Activated CD4-positive, alpha-beta T cell treated with anti-CD3 and anti-CD28 coated beads for 48 hours (primary cell): ENCODE measurements around the gene WFS1.

ENCODE experiments used
- DNase-seq: peaks from one replicate; pipeline ENCODE4 v3.0.0-alpha.2; 2020

Gene WFS1

GRCh38 chr4:6342530-6343293, 73.1 kb downstream of the WFS1 start:
- DNase-seq, result no peak

DNA sequence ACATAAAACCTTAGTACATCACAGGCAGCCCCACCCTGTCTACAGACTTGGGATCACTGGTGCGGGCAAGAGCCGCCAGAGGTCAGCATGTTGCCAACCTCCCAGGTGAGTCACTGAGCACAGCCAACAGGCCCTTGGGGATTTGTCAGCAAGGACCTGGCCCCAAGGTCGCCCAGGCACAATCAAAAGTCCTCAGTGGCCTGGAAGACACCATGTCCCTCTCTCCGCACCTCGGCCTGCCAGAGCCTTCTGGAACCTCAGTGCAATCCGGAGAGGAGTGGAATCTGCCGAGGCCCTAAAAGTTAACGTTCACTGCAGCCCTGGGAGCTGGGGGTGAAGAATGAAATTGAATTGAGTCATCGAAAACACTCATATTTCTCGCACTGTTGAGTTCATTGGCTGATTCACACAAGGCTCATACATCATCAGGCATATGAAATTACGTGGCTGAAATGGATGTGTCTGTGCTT, 74.3 kb downstream of the WFS1 start:
- no peak for DNase-seq

- DNase-seq, result no peak
These were observed 75.6 kb downstream of the WFS1 start for GRCh38 chr4:6345096-6345830.

DNA sequence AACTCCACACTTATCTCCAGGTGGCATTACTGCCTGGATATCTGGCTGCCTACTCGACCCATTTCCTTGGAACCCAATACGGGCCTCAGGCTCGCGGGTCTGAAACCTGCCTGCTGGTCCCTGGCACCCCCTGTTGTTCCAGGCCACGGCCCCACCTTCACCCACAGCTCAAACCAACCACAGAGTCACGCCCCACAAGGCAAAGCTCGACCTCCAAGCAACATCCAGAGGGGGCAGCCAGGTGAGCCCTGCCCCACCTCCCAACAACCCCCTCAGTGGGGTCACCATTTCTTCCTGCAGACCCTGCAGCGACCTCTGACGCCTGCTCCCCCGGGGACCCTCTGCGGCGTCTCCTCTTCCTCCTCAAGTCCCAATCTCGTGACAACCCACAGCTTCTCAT, 76.2 kb downstream of the WFS1 start:
- DNase-seq, result no peak

- no peak for DNase-seq
These were observed 76.9 kb downstream of the WFS1 start for GRCh38 chr4:6346373-6347110.

DNA sequence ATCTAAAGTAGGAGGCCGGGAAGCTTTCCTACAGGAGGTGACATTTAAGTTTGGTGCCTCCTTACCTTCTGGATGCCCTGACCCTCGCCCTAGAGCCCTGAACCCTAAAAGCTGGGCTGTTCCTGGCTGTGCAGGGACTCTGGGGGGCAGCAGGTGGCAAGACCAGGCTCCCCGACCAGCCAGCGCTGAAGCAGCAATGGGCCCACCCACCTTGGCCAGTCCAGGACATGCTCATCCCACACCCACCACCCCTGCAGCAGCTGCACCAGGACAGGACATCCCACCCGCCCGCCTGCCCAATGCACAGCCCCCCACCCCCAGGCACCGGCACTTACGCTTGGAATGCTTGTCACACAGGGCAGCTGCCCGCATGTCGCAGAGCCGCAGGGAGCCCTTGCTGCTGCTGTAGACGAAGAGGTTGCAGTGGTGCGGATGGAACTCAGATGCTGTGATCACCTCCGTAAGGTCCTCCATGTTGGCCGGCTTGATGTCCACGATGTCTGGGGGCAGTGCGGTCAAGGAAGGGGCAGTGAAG, 77.9 kb downstream of the WFS1 start:
- no peak for DNase-seq

DNA sequence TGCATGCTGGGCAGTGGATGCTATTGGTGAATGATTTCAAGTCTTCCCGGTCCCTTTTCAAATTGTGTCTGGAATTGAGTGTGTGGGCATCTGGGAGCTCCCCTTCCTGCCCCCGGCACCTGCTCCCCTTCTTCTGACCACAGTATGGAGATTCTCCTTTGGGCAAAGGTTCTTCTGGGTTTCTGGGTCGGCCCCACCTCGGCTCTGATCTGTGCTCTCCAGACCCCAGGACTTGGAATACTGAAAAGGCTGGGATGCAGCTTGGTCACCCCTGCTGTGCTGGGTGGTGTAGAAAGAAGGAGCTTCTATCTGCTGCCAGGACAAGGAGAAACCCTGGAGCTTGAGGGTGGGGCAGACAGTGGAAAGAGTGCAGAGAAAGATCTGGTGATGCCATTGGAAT, 78.8 kb downstream of the WFS1 start:
- DNase-seq, result no peak

GRCh38 chr4:6349896-6350603, 80.4 kb downstream of the WFS1 start:
- no peak for DNase-seq

DNA sequence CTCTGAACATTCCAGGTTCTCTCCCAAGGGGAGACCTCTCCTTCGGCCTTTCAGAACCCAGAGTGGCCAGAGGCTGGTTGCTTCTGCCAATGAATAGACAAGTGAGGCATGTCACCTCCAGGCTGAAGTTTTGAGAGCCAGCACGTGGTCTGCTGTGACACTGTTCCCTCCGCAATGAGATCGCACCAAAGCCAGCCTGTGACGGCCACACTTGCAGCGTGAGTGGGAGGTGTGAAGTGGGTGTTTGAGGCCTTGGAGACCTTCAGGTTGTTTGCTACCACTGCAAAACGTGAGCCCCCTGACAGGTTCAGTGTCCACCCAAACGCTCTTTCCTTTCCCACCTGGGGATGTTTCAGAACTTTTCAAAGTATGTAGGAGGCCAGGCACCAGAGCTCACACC, 81.0 kb downstream of the WFS1 start:
- no peak for DNase-seq

GRCh38 chr4:6351246-6352000, 81.8 kb downstream of the WFS1 start:
- DNase-seq, result no peak

GRCh38 chr4:6352031-6352692, 82.5 kb downstream of the WFS1 start:
- no peak for DNase-seq
